HepG2 (cell line): ENCODE results near the gene GSC2. TPM values are rescaled to one million over a fixed set of nuclear protein-coding genes. Genes with fewer than 3 reads are reported as not detected.

Source experiments
- AGO1 ChIP-seq: fragments of 200-400 bp; formaldehyde crosslinking; IDR thresholded peaks from 2 replicates; pipeline ENCODE4 v1.6.1; 2017; ENCODE audit warnings: mild to moderate bottlenecking, low read depth, low read length, moderate library complexity; ENCODE audit not compliant: poor library complexity, severe bottlenecking
- BRCA1 ChIP-seq: sonication (generic); formaldehyde crosslinking; IDR thresholded peaks from 2 replicates; pipeline ENCODE4 v1.4.0; 2020; ENCODE audit warnings: missing genetic modification reagents
- ELF1 ChIP-seq: sonication (generic); formaldehyde crosslinking; IDR thresholded peaks from 2 replicates; pipeline ENCODE4 v1.4.0; 2020; ENCODE audit warnings: missing genetic modification reagents
- GABPA ChIP-seq, 2 experiments: IDR thresholded peaks; 2 replicates each; pipeline ENCODE4 v1.6.1; 2011 to 2016; ENCODE audit warnings: low read depth in 2 of 2, low read length in 1 of 2, missing biosample characterization in 1 of 2, missing genetic modification characterization in 1 of 2
- KDM2A ChIP-seq: sonication (generic); formaldehyde crosslinking; IDR thresholded peaks from 2 replicates; pipeline ENCODE4 v1.4.0; 2020; ENCODE audit warnings: low read depth, missing genetic modification reagents, borderline replicate concordance
- KDM5B ChIP-seq: sonication (generic); formaldehyde crosslinking; IDR thresholded peaks from 2 replicates; pipeline ENCODE4 v1.4.0; 2020; ENCODE audit warnings: missing genetic modification reagents, mild to moderate bottlenecking, borderline replicate concordance
- NR2F2 ChIP-seq: IDR thresholded peaks from 2 replicates; pipeline ENCODE4 v1.6.1; 2012; ENCODE audit warnings: low read depth, inconsistent platforms, borderline replicate concordance
- PHF8 ChIP-seq: sonication (generic); formaldehyde crosslinking; IDR thresholded peaks from 2 replicates; pipeline ENCODE4 v1.5.0; 2020; ENCODE audit warnings: missing genetic modification reagents
- ZNF121 ChIP-seq: sonication (generic); formaldehyde crosslinking; IDR thresholded peaks from 2 replicates; pipeline ENCODE4 v1.5.0; 2020; ENCODE audit warnings: mild to moderate bottlenecking, missing genetic modification reagents
- polyA plus RNA-seq, 8 experiments: library from polyadenylated mRNA; depleted of rRNA in 3 of 8; stranded (reverse) in 7 of 8; unstranded in 1 of 8; fragments of >200 nt; fragmentation: Illumina TruSeq in 4 of 8; extraction: Trizol in 4 of 8; gene quantifications; 2 replicates each; pipeline versions ENCODE4 v1.2.1 to v1.2.3, GENCODE V29; 2011 to 2016; ENCODE audit warnings: low read depth in 4 of 8, missing spikeins in 1 of 8, mixed read lengths in 1 of 8; ENCODE audit not compliant: insufficient read depth in 1 of 8
- total RNA-seq, 5 experiments: library from RNA; depleted of rRNA; stranded (reverse); fragments of >200 nt; fragmentation: Illumina TruSeq; extraction: Trizol; gene quantifications; 2 replicates each; pipeline ENCODE4 v1.2.3, GENCODE V29; 2016; ENCODE audit warnings: low read depth in 1 of 5
- TF ChIP-seq, protein P1 (sequence below): sonication (generic); formaldehyde crosslinking; conservative IDR thresholded peaks from 2 replicates; pipeline ENCODE4 v1.8.1; 2023; ENCODE audit warnings: missing genetic modification reagents

Gene GSC2
- total and polyA plus RNA-seq, 2 of the 13 experiments (the other 11 are each of a cell fraction or from before 2014, with no cell fraction given), result not detected

DNA sequence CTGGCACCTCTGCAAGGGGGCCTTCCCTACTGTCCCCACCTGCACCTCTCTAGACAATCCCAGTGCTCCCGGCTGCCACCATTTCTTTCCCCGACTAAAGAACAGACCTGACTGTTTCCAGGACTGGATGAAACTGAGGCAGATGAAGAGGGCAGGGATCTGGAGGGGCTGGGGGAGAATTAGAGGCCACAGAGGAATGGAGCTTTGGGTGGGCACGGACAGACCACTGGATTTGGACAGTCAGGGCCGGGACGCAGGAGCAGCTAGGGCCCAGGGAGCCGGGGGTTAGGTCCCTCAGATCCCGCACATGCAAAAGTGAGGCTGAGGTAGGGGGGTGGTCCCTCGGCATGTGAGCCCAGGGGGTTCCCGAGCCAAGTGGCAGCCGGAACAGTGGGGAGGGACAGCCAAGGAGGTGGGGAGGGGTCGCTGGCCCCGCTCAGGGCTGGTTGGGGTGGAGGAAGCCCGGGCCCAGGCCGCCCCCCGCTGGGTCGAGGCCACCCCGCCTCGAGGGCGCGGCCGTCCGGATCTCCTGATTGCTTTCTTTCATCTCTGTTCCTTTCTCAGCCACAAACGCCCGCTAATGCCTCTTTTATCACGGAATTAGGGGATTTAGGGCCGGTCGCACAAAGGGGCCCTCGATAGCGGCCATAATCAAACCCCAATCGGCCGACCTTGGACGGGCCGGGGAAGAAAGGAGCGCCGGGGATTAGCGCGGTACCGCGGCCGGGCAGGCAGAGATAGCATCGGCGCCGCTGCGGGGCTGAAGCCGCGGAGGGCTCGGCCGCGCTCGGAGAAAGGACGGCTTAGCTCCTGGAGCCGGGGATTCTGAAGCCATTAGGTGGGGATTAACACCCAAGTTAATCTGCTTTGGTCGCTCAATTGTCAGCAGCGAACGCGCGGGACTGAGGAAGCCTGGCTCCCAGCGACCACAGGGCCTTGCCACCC, 19.2 kb upstream of the GSC2 start (continued):
- TF ChIP-seq GABPA (IDR thresholded peaks at IDR 0.05; ENCODE audit: low read depth, low read length) (no peak), GABPA (CRISPR knock-in tag; IDR thresholded peaks at IDR 0.05; ENCODE audit: low read depth) (no peak), KDM5B (CRISPR knock-in tag) (no peak), KDM2A (peak; percentile 57; the same call in 1 of the 2 replicates), PHF8 (CRISPR knock-in tag) (0 out of 2 replicates have a peak, but pooled peaks have one; percentile 51), ZNF121 (no peak), AGO1 (no peak), BRCA1 (CRISPR knock-in tag) (no peak), ELF1 (CRISPR knock-in tag) (no peak), NR2F2 (no peak)
- TF ChIP-seq, protein P1, sequence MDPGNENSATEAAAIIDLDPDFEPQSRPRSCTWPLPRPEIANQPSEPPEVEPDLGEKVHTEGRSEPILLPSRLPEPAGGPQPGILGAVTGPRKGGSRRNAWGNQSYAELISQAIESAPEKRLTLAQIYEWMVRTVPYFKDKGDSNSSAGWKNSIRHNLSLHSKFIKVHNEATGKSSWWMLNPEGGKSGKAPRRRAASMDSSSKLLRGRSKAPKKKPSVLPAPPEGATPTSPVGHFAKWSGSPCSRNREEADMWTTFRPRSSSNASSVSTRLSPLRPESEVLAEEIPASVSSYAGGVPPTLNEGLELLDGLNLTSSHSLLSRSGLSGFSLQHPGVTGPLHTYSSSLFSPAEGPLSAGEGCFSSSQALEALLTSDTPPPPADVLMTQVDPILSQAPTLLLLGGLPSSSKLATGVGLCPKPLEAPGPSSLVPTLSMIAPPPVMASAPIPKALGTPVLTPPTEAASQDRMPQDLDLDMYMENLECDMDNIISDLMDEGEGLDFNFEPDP (CRISPR knock-in tag), result 0 out of 2 replicates have a peak, but pooled peaks have one; percentile 41
